ENCODE data around the gene MPRIP.

- TF ChIP-seq, protein P1, sequence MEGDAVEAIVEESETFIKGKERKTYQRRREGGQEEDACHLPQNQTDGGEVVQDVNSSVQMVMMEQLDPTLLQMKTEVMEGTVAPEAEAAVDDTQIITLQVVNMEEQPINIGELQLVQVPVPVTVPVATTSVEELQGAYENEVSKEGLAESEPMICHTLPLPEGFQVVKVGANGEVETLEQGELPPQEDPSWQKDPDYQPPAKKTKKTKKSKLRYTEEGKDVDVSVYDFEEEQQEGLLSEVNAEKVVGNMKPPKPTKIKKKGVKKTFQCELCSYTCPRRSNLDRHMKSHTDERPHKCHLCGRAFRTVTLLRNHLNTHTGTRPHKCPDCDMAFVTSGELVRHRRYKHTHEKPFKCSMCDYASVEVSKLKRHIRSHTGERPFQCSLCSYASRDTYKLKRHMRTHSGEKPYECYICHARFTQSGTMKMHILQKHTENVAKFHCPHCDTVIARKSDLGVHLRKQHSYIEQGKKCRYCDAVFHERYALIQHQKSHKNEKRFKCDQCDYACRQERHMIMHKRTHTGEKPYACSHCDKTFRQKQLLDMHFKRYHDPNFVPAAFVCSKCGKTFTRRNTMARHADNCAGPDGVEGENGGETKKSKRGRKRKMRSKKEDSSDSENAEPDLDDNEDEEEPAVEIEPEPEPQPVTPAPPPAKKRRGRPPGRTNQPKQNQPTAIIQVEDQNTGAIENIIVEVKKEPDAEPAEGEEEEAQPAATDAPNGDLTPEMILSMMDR (IDR thresholded peaks at IDR 0.05 in 8 of 11, conservative IDR thresholded peaks at IDR 0.05 in 3 of 11) = no peak
- no peak for TF ChIP-seq POLR2A (IDR thresholded peaks at IDR 0.05)
- no peak for TF ChIP-seq POLR2AphosphoS5 (IDR thresholded peaks at IDR 0.05)
Observed at GRCh38 chr17:17140590-17140980, 98.3 kb downstream of the MPRIP start.
